ENCODE results near the gene PPP6C. TPM values are rescaled to one million over a fixed set of nuclear protein-coding genes. Genes with fewer than 3 reads are reported as not detected.
"Not testable (repeated sequence)": the region's sequence is repeated elsewhere in the genome, so short reads cannot be mapped to it uniquely, and the experiment has no call there.

The PPP6C gene
- total RNA-seq, 1 experiment from 2014 or later, result 52.6 TPM

DNA sequence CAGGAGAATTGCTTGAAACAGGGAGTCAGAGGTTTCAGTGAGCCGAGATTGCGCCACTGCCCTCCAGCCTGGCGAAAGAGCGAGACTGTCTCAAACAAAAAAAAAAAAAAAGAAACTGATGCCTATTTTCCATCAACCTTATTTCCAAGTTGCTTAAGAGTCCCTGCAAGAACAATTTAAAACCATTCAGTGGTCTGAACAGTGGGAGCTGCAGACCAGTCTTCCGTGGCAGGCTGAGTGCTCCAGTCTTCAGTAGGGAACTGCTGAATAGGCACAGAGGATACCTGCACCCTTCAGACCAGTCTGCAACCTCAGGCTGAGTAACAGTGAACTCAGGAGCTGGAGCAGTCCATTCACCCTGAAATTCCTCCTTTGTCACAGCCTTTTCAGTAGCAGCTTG, 4.9 kb upstream of the PPP6C start:
- DNase-seq (ENCODE audit: low read depth, low spot score); in situ Hi-C loops (cut with HindIII; ENCODE audit: low pct_unique_long_range_greater_than_20kb, low sequenced_read_pairs): not testable (repeated sequence)

GRCh38 chr9:125190361-125190801, 778 bp upstream of the PPP6C start:
- in situ Hi-C loops (cut with HindIII; ENCODE audit: low pct_unique_long_range_greater_than_20kb, low sequenced_read_pairs), result no loop called here
- peak; percentile 21 for DNase-seq (ENCODE audit: low read depth, low spot score)

GRCh38 chr9:125189011-125189360, 617 bp downstream of the PPP6C start:
- no peak for DNase-seq (ENCODE audit: low read depth, low spot score)
- in situ Hi-C loops (cut with HindIII; ENCODE audit: low pct_unique_long_range_greater_than_20kb, low sequenced_read_pairs), result no loop called here

DNA sequence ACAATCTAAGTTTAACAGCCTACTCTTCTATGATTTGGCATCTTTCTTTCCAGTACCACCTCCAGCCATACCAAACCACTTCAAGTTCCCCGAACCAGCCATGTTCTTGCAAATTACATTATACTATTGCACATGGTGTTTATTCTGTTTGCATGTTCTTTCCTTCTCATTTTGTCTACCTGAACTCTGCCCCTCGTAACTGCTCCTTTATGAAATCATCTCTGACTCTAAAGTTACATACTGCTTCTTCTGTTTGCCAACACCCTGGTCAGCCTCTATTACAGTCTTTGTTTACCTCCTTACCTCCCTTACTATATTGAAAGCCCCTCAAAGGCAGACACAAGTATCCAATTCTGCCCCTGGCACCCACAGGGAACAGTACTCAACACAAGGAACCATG, 6.0 kb downstream of the PPP6C start:
- DNase-seq (ENCODE audit: low read depth, low spot score), result no peak
- in situ Hi-C loops (cut with HindIII; ENCODE audit: low pct_unique_long_range_greater_than_20kb, low sequenced_read_pairs), result no loop called here

- DNase-seq (ENCODE audit: low read depth, low spot score), result no peak
- in situ Hi-C loops (cut with HindIII; ENCODE audit: low pct_unique_long_range_greater_than_20kb, low sequenced_read_pairs), result no loop called here
These were observed 6.5 kb downstream of the PPP6C start for GRCh38 chr9:125183054-125183453.

- in situ Hi-C loops (cut with HindIII; ENCODE audit: low pct_unique_long_range_greater_than_20kb, low sequenced_read_pairs); DNase-seq (ENCODE audit: low read depth, low spot score): not testable (repeated sequence)
These were observed 7.8 kb downstream of the PPP6C start for GRCh38 chr9:125181756-125182155.

DNA sequence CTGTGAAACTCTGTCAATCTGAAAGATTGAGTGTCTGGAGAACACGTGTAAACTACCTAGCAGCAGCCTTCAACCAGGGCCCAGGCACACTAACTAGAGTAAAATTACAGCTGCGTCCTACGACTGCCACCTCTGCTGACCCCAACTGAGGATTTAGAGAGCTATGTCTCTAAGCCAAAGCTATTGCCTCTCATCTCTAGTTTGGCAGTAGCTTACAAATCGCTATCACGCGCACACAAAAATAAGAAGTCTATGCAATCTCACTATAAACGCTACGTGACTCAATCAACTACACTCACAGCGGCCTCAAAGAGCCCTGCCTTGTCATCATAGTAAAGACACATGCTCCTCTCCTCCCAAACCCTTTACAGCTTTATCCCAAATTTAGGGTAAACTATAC, 8.7 kb downstream of the PPP6C start:
- no peak for DNase-seq (ENCODE audit: low read depth, low spot score)
- in situ Hi-C loops (cut with HindIII; ENCODE audit: low pct_unique_long_range_greater_than_20kb, low sequenced_read_pairs), result no loop called here

DNA sequence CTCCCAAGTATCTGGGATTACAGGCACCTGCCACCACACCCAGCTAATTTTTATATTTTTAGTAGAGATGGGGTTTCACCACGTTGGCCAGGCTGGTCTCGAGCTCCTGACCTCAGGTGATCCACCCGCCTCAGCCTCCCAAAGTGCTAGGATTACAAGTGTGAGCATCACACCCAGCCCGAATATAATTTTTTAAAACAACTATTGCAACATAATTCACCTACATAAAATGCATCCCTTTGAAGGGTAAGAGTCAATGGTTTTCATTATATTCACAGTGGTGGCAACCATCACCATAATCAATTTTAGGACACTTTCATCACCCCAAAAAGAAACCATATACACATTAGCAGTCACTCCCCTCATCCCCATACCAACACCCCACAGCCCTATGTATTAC, 9.8 kb downstream of the PPP6C start:
- DNase-seq (ENCODE audit: low read depth, low spot score); in situ Hi-C loops (cut with HindIII; ENCODE audit: low pct_unique_long_range_greater_than_20kb, low sequenced_read_pairs): not testable (repeated sequence)

GRCh38 chr9:125177888-125178287, 11.7 kb downstream of the PPP6C start:
- in situ Hi-C loops (cut with HindIII; ENCODE audit: low pct_unique_long_range_greater_than_20kb, low sequenced_read_pairs), result no loop called here
- no peak for DNase-seq (ENCODE audit: low read depth, low spot score)

- in situ Hi-C loops (cut with HindIII; ENCODE audit: low pct_unique_long_range_greater_than_20kb, low sequenced_read_pairs), result no loop called here
- DNase-seq (ENCODE audit: low read depth, low spot score), result no peak
These were observed 13.0 kb downstream of the PPP6C start for GRCh38 chr9:125176636-125177035.

DNA sequence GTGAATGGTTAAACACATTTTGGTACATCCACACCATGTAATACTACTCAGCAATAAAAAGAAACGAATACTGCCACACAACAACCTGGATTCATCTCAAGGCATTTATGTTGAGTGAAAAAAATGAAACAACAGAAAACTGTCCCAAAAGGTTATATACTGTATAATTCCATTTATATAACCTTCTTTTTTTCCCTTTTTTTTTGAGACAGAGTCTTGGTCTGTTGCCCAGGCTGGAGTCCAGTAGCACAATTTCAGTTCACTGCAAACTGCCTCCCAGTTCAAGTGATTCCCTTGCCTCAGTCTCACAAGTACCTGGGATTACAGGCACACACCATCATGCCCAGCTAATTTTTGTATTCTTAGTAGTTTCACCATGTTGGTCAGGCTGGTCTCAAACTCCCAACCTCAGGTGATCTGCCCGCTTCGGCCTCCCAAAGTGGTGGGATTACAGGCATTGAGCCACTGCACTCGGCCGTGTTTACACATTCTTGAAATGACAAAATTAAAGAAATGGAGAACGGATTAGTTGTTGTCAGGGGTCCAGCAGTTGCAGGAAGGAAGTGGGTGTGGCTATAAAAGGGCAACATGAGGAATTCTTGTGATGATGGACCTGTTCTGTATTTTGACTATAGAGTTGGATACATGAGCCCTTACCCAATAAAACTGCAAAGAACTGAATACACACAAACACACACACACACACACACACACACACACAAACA, 17.4 kb downstream of the PPP6C start:
- DNase-seq (ENCODE audit: low read depth, low spot score), result no peak
- in situ Hi-C loops (cut with HindIII; ENCODE audit: low pct_unique_long_range_greater_than_20kb, low sequenced_read_pairs), result no loop called here

GRCh38 chr9:125169895-125170294, 19.7 kb downstream of the PPP6C start:
- no peak for DNase-seq (ENCODE audit: low read depth, low spot score)
- in situ Hi-C loops (cut with HindIII; ENCODE audit: low pct_unique_long_range_greater_than_20kb, low sequenced_read_pairs), result no loop called here

DNA sequence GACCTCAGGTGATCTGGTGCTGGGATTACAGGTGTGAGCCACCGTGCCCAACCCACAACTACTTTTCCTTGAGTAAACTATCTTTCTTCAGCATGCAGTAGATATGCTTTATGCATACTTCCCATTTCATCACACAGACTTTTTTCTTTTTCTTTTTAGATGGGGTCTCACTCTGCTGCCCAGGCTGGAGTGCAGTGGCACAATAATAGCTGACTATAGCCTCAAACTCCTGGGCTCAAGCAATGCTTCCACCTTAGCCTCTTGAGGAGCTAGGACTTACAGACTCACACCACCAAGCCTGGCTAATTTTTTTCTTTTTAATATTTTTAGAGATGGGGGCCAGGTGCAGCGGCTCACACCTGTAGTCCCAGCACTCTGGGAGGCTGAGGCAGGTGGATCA, 22.8 kb downstream of the PPP6C start:
- in situ Hi-C loops (cut with HindIII; ENCODE audit: low pct_unique_long_range_greater_than_20kb, low sequenced_read_pairs), result no loop called here
- DNase-seq (ENCODE audit: low read depth, low spot score), result no peak

- in situ Hi-C loops (cut with HindIII; ENCODE audit: low pct_unique_long_range_greater_than_20kb, low sequenced_read_pairs); DNase-seq (ENCODE audit: low read depth, low spot score): not testable (repeated sequence)
These were observed 26.7 kb downstream of the PPP6C start for GRCh38 chr9:125162891-125163290.

DNA sequence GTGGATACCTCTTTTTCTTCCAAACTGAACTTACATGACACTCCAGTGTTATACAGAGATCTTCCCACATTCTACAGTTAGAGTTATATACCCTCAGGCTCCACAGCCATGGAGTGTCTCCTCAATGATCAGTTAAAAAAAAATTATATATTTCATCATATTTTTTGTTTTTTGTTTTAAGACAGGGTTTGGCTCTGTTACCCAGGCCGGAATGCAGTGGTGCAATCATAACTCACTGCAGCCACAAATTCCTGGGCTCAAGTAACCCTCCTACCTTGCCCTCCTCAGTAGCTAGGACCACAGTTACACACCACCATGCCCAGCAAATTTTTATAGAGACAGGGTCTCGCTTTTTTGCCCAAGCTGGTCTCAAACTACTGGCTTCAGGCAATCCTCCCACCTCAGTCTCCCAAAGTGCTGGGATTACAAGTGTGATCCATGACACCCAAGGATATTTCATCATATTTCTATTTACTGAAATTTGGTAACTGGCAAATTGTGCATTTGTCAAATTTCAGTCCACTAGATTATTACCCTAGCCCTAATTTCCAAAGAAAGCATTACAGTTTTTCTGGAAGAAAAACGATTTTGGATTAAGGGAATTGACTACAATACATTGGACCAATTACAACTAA, 28.2 kb downstream of the PPP6C start:
- peak; percentile 32 for DNase-seq (ENCODE audit: low read depth, low spot score)
- in situ Hi-C loops (cut with HindIII; ENCODE audit: low pct_unique_long_range_greater_than_20kb, low sequenced_read_pairs), result no loop called here

DNA sequence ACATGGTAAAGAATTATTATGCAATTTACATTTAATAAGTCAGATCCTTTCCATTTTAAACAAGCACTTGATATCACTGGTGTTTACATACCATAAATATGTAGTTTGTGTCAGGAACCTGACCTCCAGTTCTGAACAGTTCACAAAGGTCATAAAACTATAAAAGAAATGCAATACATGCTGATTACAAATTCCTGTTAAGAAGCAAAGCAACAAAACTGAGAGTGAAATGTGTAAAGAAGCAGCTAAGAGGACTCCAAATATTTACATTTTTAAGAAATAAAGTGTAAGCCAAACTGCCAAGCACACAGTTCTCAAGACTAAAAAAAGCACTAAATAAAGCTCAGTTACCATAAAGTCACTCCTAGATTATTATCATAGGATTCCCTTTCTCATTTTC, 28.9 kb downstream of the PPP6C start:
- in situ Hi-C loops (cut with HindIII; ENCODE audit: low pct_unique_long_range_greater_than_20kb, low sequenced_read_pairs), result no loop called here
- no peak for DNase-seq (ENCODE audit: low read depth, low spot score)

GRCh38 chr9:125156551-125156950, 33.1 kb downstream of the PPP6C start:
- DNase-seq (ENCODE audit: low read depth, low spot score), result no peak
- in situ Hi-C loops (cut with HindIII; ENCODE audit: low pct_unique_long_range_greater_than_20kb, low sequenced_read_pairs), result no loop called here

DNA sequence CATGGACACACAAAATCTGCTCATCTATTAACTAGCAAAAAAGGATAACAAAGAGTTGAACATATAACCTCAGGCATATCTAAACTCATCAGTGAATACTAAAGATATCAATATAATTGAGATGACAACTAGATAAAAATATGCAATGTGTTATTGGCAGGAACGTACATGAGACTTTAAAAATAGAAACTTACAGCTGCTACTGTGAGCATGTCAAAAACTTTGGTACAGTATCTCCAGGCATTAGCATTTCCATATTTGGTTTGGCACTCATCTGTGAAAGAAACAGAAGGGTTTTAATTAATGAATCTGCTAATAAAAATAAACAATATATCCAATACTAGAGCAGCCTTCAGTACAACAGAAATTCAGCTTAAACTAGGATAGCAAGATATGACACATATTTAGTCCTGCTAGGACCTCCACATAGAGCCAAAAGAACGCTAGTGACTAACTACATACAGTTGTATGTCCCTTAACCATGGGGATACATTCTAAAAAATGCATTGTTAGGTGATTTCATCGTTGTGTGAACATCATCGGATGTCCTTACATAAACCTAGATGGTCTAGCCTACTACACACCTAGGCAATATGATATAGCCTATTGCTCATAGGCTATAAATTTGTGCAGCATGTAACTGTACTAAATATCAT, 35.8 kb downstream of the PPP6C start:
- in situ Hi-C loops (cut with HindIII; ENCODE audit: low pct_unique_long_range_greater_than_20kb, low sequenced_read_pairs), result no loop called here
- no peak for DNase-seq (ENCODE audit: low read depth, low spot score)

DNA sequence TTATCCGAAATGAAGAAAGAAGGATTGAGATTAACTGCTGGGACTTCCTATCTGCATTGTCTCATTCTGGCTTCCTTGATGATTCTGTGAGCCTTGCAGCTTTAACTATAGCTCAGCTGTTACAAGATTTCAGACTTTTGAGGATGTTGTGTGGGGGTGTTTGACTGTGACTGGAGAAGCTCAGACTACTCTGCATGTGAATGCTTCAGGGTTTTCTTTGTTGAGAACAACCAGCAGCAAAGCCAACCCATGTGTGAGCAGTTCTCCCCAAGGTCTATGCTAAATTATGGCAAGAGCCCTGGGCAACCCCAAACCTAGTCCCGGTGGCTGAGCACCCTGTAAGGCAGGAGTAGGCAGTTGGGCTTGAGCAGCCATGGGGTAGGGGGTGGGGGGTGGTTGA, 37.9 kb downstream of the PPP6C start:
- DNase-seq (ENCODE audit: low read depth, low spot score), result no peak
- in situ Hi-C loops (cut with HindIII; ENCODE audit: low pct_unique_long_range_greater_than_20kb, low sequenced_read_pairs), result no loop called here

Measured in SK-MEL-5 (cell line).